K562 (cell line): ENCODE data around the gene COL1A2. TPM values are rescaled to one million over a fixed set of nuclear protein-coding genes. Genes with fewer than 3 reads are reported as not detected.

ENCODE experiments used
- ATAC-seq: fragments of 200-7000 bp; cut with Tn5 transposase; 3 replicates; pipeline ENCODE4 v1.9.1; 2020; ENCODE audit warnings: moderate library complexity
- BruUV-seq: library from RNA; stranded (reverse); fragments of 400-500 nt; replicated peaks from 2 replicates; lab custom pipeline; 2021; lab: Mats Ljungman, UMichigan
- CTCF ChIA-PET: fragments of 300-600 bp; formaldehyde crosslinking; extraction: SDS; loops from one replicate; lab custom pipeline; 2021; ENCODE audit warnings: low intra/inter-chr PET ratio; lab: Yijun Ruan, JAX
- POLR2A ChIA-PET: fragments of 300-600, 350-650 bp; sonication (Branson Sonifier 250); formaldehyde crosslinking; extraction: SDS; loops from one replicate; lab custom pipeline; 2021; ENCODE audit warnings: antibody characterized with exemption, inconsistent platforms; lab: Yijun Ruan, JAX
- DNase-seq, 4 experiments: peaks; one replicate each; pipeline versions ENCODE4 v3.0.0 to v3.0.0-alpha.2; 2011 to 2018; ENCODE audit warnings: low spot score in 3 of 4, mixed read lengths in 3 of 4; ENCODE audit errors: extremely low read depth in 1 of 4
- FAIRE-seq: peaks from 2 replicates; lab custom pipeline; 2011; peaks lifted over from hg19 to GRCh38; lab: Jason Lieb, UNC
- H2AFZ ChIP-seq: 2 replicates; pipeline ENCODE4 v1.6.0; 2011; ENCODE audit warnings: low read depth, low read length, control low read depth, inconsistent platforms
- H3K27ac ChIP-seq: fragments of 200-600 bp; 3 replicates; pipeline ENCODE4 v1.8.0; 2011; ENCODE audit warnings: low read depth, mild to moderate bottlenecking, control low read depth, inconsistent platforms, low read length, moderate library complexity, mixed read lengths; ENCODE audit errors: extremely low read depth
- H3K27me3 ChIP-seq, 2 experiments: fragments of 300-600 bp in 1 of 2; 2 replicates in 1 of 2; 3 replicates in 1 of 2; pipeline versions ENCODE4 v1.6.0 to v1.8.0; 2011; ENCODE audit warnings: inconsistent platforms in 2 of 2, low read length in 2 of 2, mild to moderate bottlenecking in 1 of 2, mixed read lengths in 1 of 2, moderate library complexity in 1 of 2; ENCODE audit not compliant: control insufficient read depth in 2 of 2, insufficient read depth in 2 of 2
- H3K36me3 ChIP-seq: fragments of 300-600 bp; 3 replicates; pipeline ENCODE4 v1.8.0; 2011; ENCODE audit warnings: mild to moderate bottlenecking, low read length, inconsistent platforms; ENCODE audit not compliant: control insufficient read depth, insufficient read depth
- H3K4me1 ChIP-seq, 2 experiments: fragments of 200-600 bp in 1 of 2; replicated peaks in 1 of 2; 2 replicates in 1 of 2; 3 replicates in 1 of 2; pipeline versions ENCODE4 v1.5.1 to v1.8.0; 2011; ENCODE audit warnings: inconsistent platforms in 2 of 2, low read length in 2 of 2, mild to moderate bottlenecking in 1 of 2, mixed read lengths in 1 of 2, moderate library complexity in 1 of 2; ENCODE audit not compliant: control insufficient read depth in 2 of 2, insufficient read depth in 2 of 2
- H3K4me2 ChIP-seq: 2 replicates; pipeline ENCODE4 v1.6.1; 2011; ENCODE audit warnings: low read length, control low read depth, inconsistent platforms, mixed read lengths; ENCODE audit not compliant: insufficient read depth
- H3K4me3 ChIP-seq: fragments of 200-600 bp; sonication (generic), shearing (Covaris generic); 2 replicates; pipeline ENCODE4 v1.5.1; 2016; ENCODE audit warnings: control low read depth, inconsistent platforms
- H3K79me2 ChIP-seq: fragments of 200-600 bp; 3 replicates; pipeline ENCODE4 v1.8.0; 2011; ENCODE audit warnings: low read length, inconsistent platforms; ENCODE audit not compliant: control insufficient read depth, insufficient read depth
- H3K9ac ChIP-seq, 2 experiments: 2 replicates each; pipeline versions ENCODE4 v1.6.0 to v1.6.1; 2011; ENCODE audit warnings: low read depth in 2 of 2, low read length in 2 of 2, control low read depth in 1 of 2, inconsistent platforms in 1 of 2, mild to moderate bottlenecking in 1 of 2, mixed read lengths in 1 of 2; ENCODE audit not compliant: insufficient read depth in 1 of 2
- H3K9me1 ChIP-seq: one replicate; pipeline ENCODE4 v1.6.0; 2011; ENCODE audit warnings: inconsistent platforms, mild to moderate bottlenecking, low read length, moderate library complexity; ENCODE audit not compliant: control insufficient read depth, insufficient read depth
- H3K9me3 ChIP-seq: replicated peaks from 2 replicates; pipeline ENCODE4 v1.5.1; 2011; ENCODE audit warnings: low read depth, low read length, inconsistent platforms; ENCODE audit not compliant: control insufficient read depth, insufficient read depth
- H4K20me1 ChIP-seq: replicated peaks from 2 replicates; pipeline ENCODE4 v1.6.1; 2011; ENCODE audit warnings: low read length, inconsistent platforms, mixed read lengths; ENCODE audit not compliant: control insufficient read depth, insufficient read depth
- MAFK ChIP-seq: IDR thresholded peaks from 2 replicates; pipeline ENCODE4 v1.6.1; 2011; ENCODE audit warnings: low read length, improper control_type of control experiment
- MYNN ChIP-seq, 2 experiments: sonication (generic); formaldehyde crosslinking in 1 of 2; IDR thresholded peaks; 2 replicates each; pipeline versions ENCODE4 v1.5.0 to v1.6.1; 2016 to 2020; ENCODE audit warnings: antibody characterized with exemption in 1 of 2, missing genetic modification reagents in 1 of 2
- NR2F6 ChIP-seq: fragments of 450-650 bp; formaldehyde crosslinking; IDR thresholded peaks from 2 replicates; pipeline ENCODE4 v1.4.0; 2020; ENCODE audit warnings: mild to moderate bottlenecking
- RBFOX2 ChIP-seq: fragments of 200-400 bp; formaldehyde crosslinking; IDR thresholded peaks from 2 replicates; pipeline ENCODE4 v1.6.1; 2017; ENCODE audit warnings: low read depth, mild to moderate bottlenecking, low read length, moderate library complexity
- RNF2 ChIP-seq: sonication (generic); IDR thresholded peaks from 2 replicates; pipeline ENCODE4 v1.6.1; 2016
- SIN3B ChIP-seq: fragments of 450-650 bp; IDR thresholded peaks from 2 replicates; pipeline ENCODE4 v1.6.1; 2017; ENCODE audit warnings: low read depth, mild to moderate bottlenecking, moderate library complexity
- ZNF655 ChIP-seq: fragments of 250-450 bp; sonication (Bioruptor Pico); IDR thresholded peaks from 2 replicates; pipeline ENCODE4 v1.5.0; 2021
- ZNF830 ChIP-seq: fragments of 250-450 bp; sonication (Bioruptor Pico); IDR thresholded peaks from 2 replicates; pipeline ENCODE4 v1.5.0; 2021; ENCODE audit warnings: mild to moderate bottlenecking
- WGBS: fragments of 100-300 bp; shearing (Covaris generic); methylation state at CpG from one replicate; pipeline ENCODE4 v1.1.6; 2016; ENCODE audit warnings: low coverage, mixed read lengths; ENCODE audit not compliant: insufficient coverage; ENCODE audit errors: missing lambda C conversion rate; 5-methylcytosine and 5-hydroxymethylcytosine counted together
- in situ Hi-C: fragments of 300-500 bp; cut with MboI; formaldehyde crosslinking; loops from 4 replicates; pipeline ENCODE4 v1.15.0; 2018; ENCODE audit warnings: inconsistent platforms, mixed read lengths
- intact Hi-C: fragments of 100-400 bp; cut with micrococcal nuclease; formaldehyde crosslinking; loops from 2 replicates; pipeline ENCODE4 v1.14.2; 2022
- polyA plus RNA-seq, 8 experiments: library from polyadenylated mRNA; depleted of rRNA in 4 of 8; stranded (reverse) in 5 of 8; unstranded in 3 of 8; fragments of >200 nt; fragmentation: Nextera tagmentation in 2 of 8; fragmentation: Illumina TruSeq in 1 of 8; extraction: Ambion mirVana in 2 of 8; extraction: Trizol in 1 of 8; gene quantifications; 2 replicates each; pipeline versions ENCODE4 v1.2.1 to v1.2.3, GENCODE V29; 2011 to 2014; ENCODE audit warnings: inconsistent platforms in 1 of 8, missing spikeins in 1 of 8
- total RNA-seq, 7 experiments: library from RNA; depleted of rRNA in 6 of 7; stranded (reverse); fragments of >200 nt in 6 of 7; fragmentation: Illumina TruSeq in 2 of 7; extraction: Trizol in 2 of 7; gene quantifications; 2 replicates each; pipeline versions ENCODE4 v1.2.1 to v1.2.3, GENCODE V29; 2011 to 2021; ENCODE audit warnings: low replicate concordance in 1 of 7

Gene COL1A2
- total and polyA plus RNA-seq, 9 of the 15 experiments (the other 6 are each of a cell fraction or from before 2014, with no cell fraction given), result 0.94 to 11.6 (median 1.7) TPM

- H3K79me2 ChIP-seq, result no peaks in the 10 kb centered on the region
- POLR2A ChIA-PET, result no interaction called here
- in situ Hi-C loops, result no loop called here
- no TSS peak for BruUV-seq
- ATAC-seq (no peak), DNase-seq (no peak), FAIRE-seq (peak; percentile 29)
- no peaks in the 10 kb centered on the region for H3K36me3 ChIP-seq
- WGBS, result 11% methylated on average over 1 of the region's 1 CpG
- H3K27me3 ChIP-seq, result no peaks in the 10 kb centered on the region
- CTCF ChIA-PET, result no interaction called here
- no peaks in the 10 kb centered on the region for H3K4me1 ChIP-seq
- TF ChIP-seq RBFOX2, result no peak
- TF ChIP-seq NR2F6 (CRISPR knock-in tag), result no peak
- no peak for TF ChIP-seq RNF2
- no peak for TF ChIP-seq MYNN (IDR thresholded peaks at IDR 0.05)
- no peak for TF ChIP-seq MYNN (CRISPR knock-in tag; IDR thresholded peaks at IDR 0.05)
- no peak for TF ChIP-seq ZNF830 (CRISPR knock-in tag)
- no peak for TF ChIP-seq MAFK
- no peak for TF ChIP-seq SIN3B
- TF ChIP-seq ZNF655, result no peak
- H3K9me3 ChIP-seq, result no peaks in the 10 kb centered on the region
- no peak overlapping the region for H3K4me3 ChIP-seq
- no peaks in the 10 kb centered on the region for H4K20me1 ChIP-seq
- no peak overlapping the region for H3K27ac ChIP-seq
- intact Hi-C loops, result no loop called here
- H3K4me2 ChIP-seq, result no peak overlapping the region
- no peak overlapping the region for H3K9ac ChIP-seq
- H3K9me1 ChIP-seq, result no peaks in the 10 kb centered on the region
- no peak overlapping the region for H2AFZ ChIP-seq
Observed at GRCh38 chr7:94401428-94401814, 6.7 kb downstream of the COL1A2 start.
